ENCODE results near the gene BMS1. TPM values are rescaled to one million over a fixed set of nuclear protein-coding genes. Genes with fewer than 3 reads are reported as not detected.

Gene BMS1, protein sequence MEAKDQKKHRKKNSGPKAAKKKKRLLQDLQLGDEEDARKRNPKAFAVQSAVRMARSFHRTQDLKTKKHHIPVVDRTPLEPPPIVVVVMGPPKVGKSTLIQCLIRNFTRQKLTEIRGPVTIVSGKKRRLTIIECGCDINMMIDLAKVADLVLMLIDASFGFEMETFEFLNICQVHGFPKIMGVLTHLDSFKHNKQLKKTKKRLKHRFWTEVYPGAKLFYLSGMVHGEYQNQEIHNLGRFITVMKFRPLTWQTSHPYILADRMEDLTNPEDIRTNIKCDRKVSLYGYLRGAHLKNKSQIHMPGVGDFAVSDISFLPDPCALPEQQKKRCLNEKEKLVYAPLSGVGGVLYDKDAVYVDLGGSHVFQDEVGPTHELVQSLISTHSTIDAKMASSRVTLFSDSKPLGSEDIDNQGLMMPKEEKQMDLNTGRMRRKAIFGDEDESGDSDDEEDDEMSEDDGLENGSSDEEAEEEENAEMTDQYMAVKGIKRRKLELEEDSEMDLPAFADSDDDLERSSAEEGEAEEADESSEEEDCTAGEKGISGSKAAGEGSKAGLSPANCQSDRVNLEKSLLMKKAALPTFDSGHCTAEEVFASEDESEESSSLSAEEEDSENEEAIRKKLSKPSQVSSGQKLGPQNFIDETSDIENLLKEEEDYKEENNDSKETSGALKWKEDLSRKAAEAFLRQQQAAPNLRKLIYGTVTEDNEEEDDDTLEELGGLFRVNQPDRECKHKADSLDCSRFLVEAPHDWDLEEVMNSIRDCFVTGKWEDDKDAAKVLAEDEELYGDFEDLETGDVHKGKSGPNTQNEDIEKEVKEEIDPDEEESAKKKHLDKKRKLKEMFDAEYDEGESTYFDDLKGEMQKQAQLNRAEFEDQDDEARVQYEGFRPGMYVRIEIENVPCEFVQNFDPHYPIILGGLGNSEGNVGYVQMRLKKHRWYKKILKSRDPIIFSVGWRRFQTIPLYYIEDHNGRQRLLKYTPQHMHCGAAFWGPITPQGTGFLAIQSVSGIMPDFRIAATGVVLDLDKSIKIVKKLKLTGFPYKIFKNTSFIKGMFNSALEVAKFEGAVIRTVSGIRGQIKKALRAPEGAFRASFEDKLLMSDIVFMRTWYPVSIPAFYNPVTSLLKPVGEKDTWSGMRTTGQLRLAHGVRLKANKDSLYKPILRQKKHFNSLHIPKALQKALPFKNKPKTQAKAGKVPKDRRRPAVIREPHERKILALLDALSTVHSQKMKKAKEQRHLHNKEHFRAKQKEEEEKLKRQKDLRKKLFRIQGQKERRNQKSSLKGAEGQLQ
- total RNA-seq (22.4 and 23.4 TPM in 2 replicates), polyA plus RNA-seq (1.7 and 2.8 TPM in 2 replicates), polyA minus RNA-seq (6.9 and 8.6 TPM in 2 replicates), Bru-seq, nascent RNA (percentile 89 among the genes with signal in this experiment), BruChase-seq, experiment 1, labeled RNA remaining after a 6-hour chase (percentile 88 among the genes with signal in this experiment), BruChase-seq, experiment 2, labeled RNA remaining after a 2-hour chase (percentile 91 among the genes with signal in this experiment)
- 5.6 and 6.5 TPM in 2 replicates for polyA plus RNA-seq (2011; cell fraction: cytosol; rRNA removed)
- polyA plus RNA-seq (2011; cell fraction: nucleus; rRNA removed) = 8.6 and 10.7 TPM in 2 replicates
- polyA plus RNA-seq (2012) = 18.8 and 26.8 TPM in 2 replicates
- polyA minus RNA-seq (2011; cell fraction: cytosol; rRNA and poly(A)+ RNA removed) = 6.8 TPM
- 6.4 and 8.4 TPM in 2 replicates for polyA minus RNA-seq (2011; cell fraction: nucleus; rRNA and poly(A)+ RNA removed)
- long read RNA-seq, full-length matches to known transcripts = 57 of 81 reads
- long read RNA-seq, partial matches to known transcripts = 13 of 81 reads
- long read RNA-seq, other reads (novel, unspliced or antisense) = 11 of 81 reads

- intact Hi-C loops (cut with micrococcal nuclease) = loop anchor here (1.0 to 2.0 kb wide), 4 partner anchors 29 to 356 kb away; partner anchors contain the start of genes CSGALNACT2 and ZNF33B
- Histone ChIP-seq H2AFZ (ENCODE audit: low read depth, low read length) (peak within 1 kb of the TSS; percentile 82), H3K4me2 (ENCODE audit: insufficient read depth, low read length) (peak within 1 kb of the TSS; percentile 65), H3K27me3 (ENCODE audit: control insufficient read depth in 2 of 2, insufficient read depth in 2 of 2, low read length in 2 of 2) (peaks cover 0 to 1% of the 10 kb centered on the region in 2 experiments), H3K79me2 (ENCODE audit: control insufficient read depth, insufficient read depth, low read length) (peaks cover 11% of the 10 kb centered on the region), H3K4me3 (replicated peaks in 1 of 3; ENCODE audit: insufficient read depth in 1 of 3, low read depth in 1 of 3, low read length in 3 of 3) (peak within 1 kb of the TSS; percentile 52 to 78 (median 68)), H3K4me1 (ENCODE audit: control insufficient read depth, extremely low read depth, insufficient read depth, low read length) (peaks cover 11% of the 10 kb centered on the region), H3K27ac (ENCODE audit: insufficient read depth, low read depth, low read length) (peak within 1 kb of the TSS; percentile 87), H4K20me1 (replicated peaks; ENCODE audit: control insufficient read depth, extremely low read depth, insufficient read depth, low read length) (no peaks in the 10 kb centered on the region), H3K9me1 (replicated peaks; ENCODE audit: control insufficient read depth, extremely low read depth, insufficient read depth, low read length) (no peaks in the 10 kb centered on the region), H3K36me3 (ENCODE audit: control insufficient read depth in 2 of 2, extremely low read depth in 1 of 2, insufficient read depth in 2 of 2, low read length in 2 of 2) (peaks cover 10 to 13% of the 10 kb centered on the region in 2 experiments), H3K9me3 (replicated peaks; ENCODE audit: control insufficient read depth, insufficient read depth, low read length) (no peaks in the 10 kb centered on the region), H3K9ac (replicated peaks; ENCODE audit: extremely low read depth, insufficient read depth, low read length) (peak within 1 kb of the TSS; percentile 89)
- ChIA-PET CTCF (interaction anchor here (3.2 kb wide), 1 partner anchor 29 kb away, joined by 36 read pairs; no protein-coding TSS in a partner anchor), POLR2A (interaction anchor here (1.0 kb wide), 2 partner anchors 11 to 14 kb away, joined by 3 read pairs; no protein-coding TSS in a partner anchor)
- FAIRE-seq (no peak), DNase-seq (ENCODE audit: low read depth, low spot score) (peak; percentile 95)
- BruUV-seq (replicated peaks) = TSS peak; percentile 48
- TF ChIP-seq GATA2 (IDR thresholded peaks at IDR 0.05; ENCODE audit: insufficient read depth, insufficient read length, low read depth, low read length) = no peak
- peak; percentile 37 for TF ChIP-seq FOS (IDR thresholded peaks at IDR 0.05; ENCODE audit: borderline replicate concordance, insufficient read depth, low read length)
- TF ChIP-seq, protein P1, sequence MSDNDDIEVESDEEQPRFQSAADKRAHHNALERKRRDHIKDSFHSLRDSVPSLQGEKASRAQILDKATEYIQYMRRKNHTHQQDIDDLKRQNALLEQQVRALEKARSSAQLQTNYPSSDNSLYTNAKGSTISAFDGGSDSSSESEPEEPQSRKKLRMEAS (IDR thresholded peaks at IDR 0.05; ENCODE audit: insufficient read depth, insufficient read length) = peak; percentile 12
- TF ChIP-seq POLR2A (IDR thresholded peaks at IDR 0.05; ENCODE audit: low read depth, low read length) = peak; percentile 70
- no peak for TF ChIP-seq JUN (IDR thresholded peaks at IDR 0.05; ENCODE audit: borderline replicate concordance, insufficient read depth, insufficient read length, low read depth)
- TF ChIP-seq, protein P2, sequence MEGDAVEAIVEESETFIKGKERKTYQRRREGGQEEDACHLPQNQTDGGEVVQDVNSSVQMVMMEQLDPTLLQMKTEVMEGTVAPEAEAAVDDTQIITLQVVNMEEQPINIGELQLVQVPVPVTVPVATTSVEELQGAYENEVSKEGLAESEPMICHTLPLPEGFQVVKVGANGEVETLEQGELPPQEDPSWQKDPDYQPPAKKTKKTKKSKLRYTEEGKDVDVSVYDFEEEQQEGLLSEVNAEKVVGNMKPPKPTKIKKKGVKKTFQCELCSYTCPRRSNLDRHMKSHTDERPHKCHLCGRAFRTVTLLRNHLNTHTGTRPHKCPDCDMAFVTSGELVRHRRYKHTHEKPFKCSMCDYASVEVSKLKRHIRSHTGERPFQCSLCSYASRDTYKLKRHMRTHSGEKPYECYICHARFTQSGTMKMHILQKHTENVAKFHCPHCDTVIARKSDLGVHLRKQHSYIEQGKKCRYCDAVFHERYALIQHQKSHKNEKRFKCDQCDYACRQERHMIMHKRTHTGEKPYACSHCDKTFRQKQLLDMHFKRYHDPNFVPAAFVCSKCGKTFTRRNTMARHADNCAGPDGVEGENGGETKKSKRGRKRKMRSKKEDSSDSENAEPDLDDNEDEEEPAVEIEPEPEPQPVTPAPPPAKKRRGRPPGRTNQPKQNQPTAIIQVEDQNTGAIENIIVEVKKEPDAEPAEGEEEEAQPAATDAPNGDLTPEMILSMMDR (IDR thresholded peaks at IDR 0.05; ENCODE audit: extremely low read depth in 1 of 2, insufficient read depth in 1 of 2, low read depth in 1 of 2, low read length in 2 of 2) = no peak
- TF ChIP-seq EZH2 (IDR thresholded peaks at IDR 0.05; ENCODE audit: borderline replicate concordance, low read depth, low read length, severe bottlenecking) = no peak
- TF ChIP-seq MYC (IDR thresholded peaks at IDR 0.05; ENCODE audit: low read depth, low read length) = no peak
- peak; percentile 85 for TF ChIP-seq POLR2AphosphoS5 (IDR thresholded peaks at IDR 0.05; ENCODE audit: insufficient read depth, low read depth, low read length)
- dilution Hi-C loops (cut with MboI; ENCODE audit: extremely low pct_ligation_motif_present, low sequenced_read_pairs) = no loop called here
Observed at GRCh38 chr10:42782446-42783180, at the start of gene BMS1. Gene BMS1, plus strand, starts transcription at chr10:42782795. Its CDS starts 1,600 bp downstream, at chr10:42784395.
